Measurements from ENCODE around the gene PTP4A2.
A peak's percentile ranks its signal among the peaks of the same experiment; 100 is the strongest.

PTP4A2 gene

GRCh38 chr1:31938184-31938975, at the start of gene PTP4A2:
PTP4A2 (minus strand) TSS chr1:31938368; CDS start chr1:31919065, 19,303 bp downstream.
- DNase-seq = peak; percentile 95

GRCh38 chr1:31987135-31987619, 49.0 kb upstream of the PTP4A2 start:
- DNase-seq = no peak

- no peak for DNase-seq
These were observed 47.3 kb upstream of the PTP4A2 start for GRCh38 chr1:31985430-31985829.

- DNase-seq = peak; percentile 22
These were observed 46.5 kb upstream of the PTP4A2 start for GRCh38 chr1:31984419-31985347.

GRCh38 chr1:31981972-31982371, 43.8 kb upstream of the PTP4A2 start:
- DNase-seq = no peak

GRCh38 chr1:31981456-31981839, 43.3 kb upstream of the PTP4A2 start:
- DNase-seq = no peak

- DNase-seq = no peak
These were observed 42.8 kb upstream of the PTP4A2 start for GRCh38 chr1:31980835-31981455.

GRCh38 chr1:31978843-31979400, 40.8 kb upstream of the PTP4A2 start:
- no peak for DNase-seq

- DNase-seq = peak; percentile 62
These were observed 39.4 kb upstream of the PTP4A2 start for GRCh38 chr1:31977385-31978131.

GRCh38 chr1:31976401-31976800, 38.2 kb upstream of the PTP4A2 start:
- peak; percentile 53 for DNase-seq

- DNase-seq = no peak
These were observed 32.7 kb upstream of the PTP4A2 start for GRCh38 chr1:31970873-31971272.

GRCh38 chr1:31961536-31961935, 23.4 kb upstream of the PTP4A2 start:
- DNase-seq = no peak

- no peak for DNase-seq
These were observed 21.6 kb upstream of the PTP4A2 start for GRCh38 chr1:31959521-31960340.

GRCh38 chr1:31957701-31958674, 19.8 kb upstream of the PTP4A2 start:
- DNase-seq = no peak

- peak; percentile 99 for DNase-seq
These were observed 18.0 kb upstream of the PTP4A2 start for GRCh38 chr1:31955917-31956736.

GRCh38 chr1:31954607-31955283, 16.6 kb upstream of the PTP4A2 start:
- peak; percentile 97 for DNase-seq

GRCh38 chr1:31952825-31953220, 14.7 kb upstream of the PTP4A2 start:
- no peak for DNase-seq

GRCh38 chr1:31951276-31951675, 13.1 kb upstream of the PTP4A2 start:
- DNase-seq = no peak

Measured in HCEC 1CT (cell line).